HG03039 (cell line): ENCODE data around the gene CREB3.

Experiments used
- ATAC-seq: cut with Tn5 transposase; IDR thresholded peaks from one replicate; pipeline ENCODE4 v1.9.1; 2021; ENCODE audit warnings: mild to moderate bottlenecking, moderate library complexity; ENCODE audit not compliant: unreplicated experiment

CREB3 gene

DNA sequence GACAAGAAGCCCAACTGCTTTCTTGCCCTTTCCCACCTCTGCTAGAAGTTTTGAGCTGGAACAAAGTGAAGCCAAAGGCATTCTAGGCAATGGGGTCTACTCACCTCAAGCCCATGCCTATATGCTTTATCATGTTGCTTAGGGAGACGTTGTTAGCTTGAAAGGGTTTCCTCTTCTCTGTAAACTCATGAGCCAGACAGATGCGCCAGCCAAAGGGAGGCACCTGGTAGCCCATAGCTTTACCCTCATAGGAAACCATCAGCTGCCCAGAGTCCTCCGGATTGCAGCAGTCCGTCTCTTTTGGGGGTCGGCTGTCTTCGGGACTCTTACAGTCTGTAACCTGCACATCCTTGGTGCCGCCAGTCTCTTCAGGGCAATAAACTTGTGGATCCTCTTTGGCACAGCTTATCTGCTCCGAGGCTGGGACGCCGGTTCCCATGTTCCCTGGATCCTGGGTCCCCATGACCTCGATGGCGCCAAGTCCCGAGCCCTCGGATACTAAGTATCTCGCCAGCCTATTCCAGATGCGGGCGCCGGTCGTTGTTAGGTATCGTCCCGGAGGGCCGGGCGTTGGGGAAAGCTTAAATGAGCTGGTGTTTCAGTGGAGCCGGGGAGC is 15.9 kb downstream of the CREB3 start:
- ATAC-seq: no peak

DNA sequence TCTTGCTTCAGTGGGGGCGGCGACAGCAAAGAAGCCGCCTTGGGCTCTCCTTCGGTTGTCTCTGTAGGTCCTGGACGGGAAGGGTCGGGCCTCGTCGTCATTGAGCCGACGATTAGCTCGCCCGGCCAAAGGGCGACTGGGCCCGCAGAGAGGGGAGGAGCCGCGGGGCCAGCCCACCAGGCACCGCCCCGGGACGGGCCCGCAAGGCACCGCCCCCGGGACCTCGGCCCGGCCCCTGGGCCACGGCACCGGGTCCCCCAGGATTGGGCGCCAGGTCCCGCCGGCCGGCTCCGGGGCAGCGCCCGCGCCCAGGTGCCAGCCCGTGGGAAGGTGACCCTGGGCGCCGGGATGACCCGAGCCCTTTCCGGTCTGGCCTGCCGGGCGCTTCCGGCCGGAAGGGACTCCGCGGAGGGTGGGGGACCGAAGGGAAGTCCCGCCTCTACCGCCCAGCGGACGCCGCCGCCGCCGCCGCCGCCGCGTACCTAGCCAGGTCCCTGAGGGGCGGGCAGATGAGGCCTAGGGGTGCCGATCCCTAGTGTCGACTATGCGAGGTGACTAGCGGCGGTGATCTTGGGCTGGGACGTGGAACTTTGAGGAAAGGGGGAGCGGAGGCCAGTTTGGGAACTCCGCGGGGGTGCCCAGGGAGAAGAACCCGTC is 16.5 kb downstream of the CREB3 start, which contains the start of the genes GBA2 and RGP1:
Gene GBA2 (minus strand): TSS at position 371 of the 657 bp plus-strand sequence. CDS start 524 bp downstream, outside the sequence.
Gene RGP1 (plus strand): TSS at position 430 of the 657 bp plus-strand sequence. CDS start 469 bp downstream, outside the sequence.
- peak; percentile 69 for ATAC-seq

DNA sequence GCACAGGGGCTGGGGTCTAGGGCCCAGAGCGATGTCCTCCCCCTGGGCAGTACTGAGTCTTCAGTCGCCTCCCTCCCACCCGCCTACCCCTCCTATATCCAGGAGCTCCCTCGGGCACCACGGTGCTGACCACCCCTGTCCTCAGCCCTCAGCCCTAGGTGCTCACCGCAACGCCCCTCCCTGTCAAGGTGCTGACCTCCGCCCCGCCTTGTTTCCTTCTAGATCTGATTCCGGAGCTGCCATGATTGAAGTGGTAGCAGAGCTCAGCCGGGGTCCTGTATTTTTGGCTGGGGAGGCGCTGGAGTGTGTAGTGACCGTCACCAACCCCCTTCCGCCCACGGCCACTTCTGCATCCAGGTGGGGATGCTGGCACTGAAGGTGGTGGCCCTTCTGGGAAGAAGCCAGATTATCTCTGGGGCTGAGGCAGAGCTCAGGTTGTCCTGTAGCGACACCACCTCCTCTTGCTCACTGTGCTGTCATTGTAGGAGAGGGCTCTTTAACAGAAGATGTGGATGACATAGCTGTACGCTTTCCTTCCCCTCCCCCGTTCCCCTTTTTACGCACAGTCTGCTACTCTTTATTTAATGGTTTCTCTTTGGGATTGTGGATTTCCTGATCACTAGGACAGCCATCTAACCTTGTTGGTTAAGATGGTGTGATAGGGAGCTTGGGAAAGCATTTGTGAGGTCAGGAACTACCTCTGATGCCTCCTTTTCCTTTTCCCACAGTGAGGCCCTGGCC is 17.2 kb downstream of the CREB3 start:
- no peak for ATAC-seq

DNA sequence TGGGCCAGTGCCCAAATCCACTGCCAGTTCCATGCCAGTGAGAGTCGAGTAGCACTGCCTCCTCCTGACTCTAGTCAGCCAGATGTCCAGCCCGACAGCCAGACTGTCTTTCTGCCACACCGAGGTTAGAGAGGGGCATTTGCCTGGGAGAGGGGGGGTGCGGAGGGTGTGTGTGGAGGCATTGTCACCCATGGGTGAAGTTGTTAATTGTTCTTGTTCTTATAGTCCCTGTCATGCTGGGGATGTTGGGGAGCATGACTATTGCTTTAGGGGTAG is 17.7 kb downstream of the CREB3 start:
- no peak for ATAC-seq

DNA sequence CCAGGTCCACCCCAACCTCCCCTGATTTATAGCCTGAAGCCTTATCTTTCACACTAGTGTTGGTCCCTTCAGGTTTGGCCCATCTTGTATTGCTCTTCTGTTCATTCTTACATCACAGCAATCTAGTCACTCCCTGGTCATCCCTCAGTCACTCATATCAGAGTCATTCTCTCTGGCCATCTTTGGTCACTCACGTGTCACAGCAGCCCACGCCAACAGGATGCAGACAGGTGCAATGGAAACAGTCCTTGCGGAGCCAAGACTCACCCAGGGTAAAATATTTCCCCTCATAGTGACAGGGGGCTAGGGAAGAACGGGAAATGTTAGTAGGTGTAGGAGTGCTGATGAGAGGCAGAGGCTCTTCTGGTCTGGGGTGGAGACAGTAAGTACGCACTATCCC is 21.0 kb downstream of the CREB3 start:
- no peak for ATAC-seq

DNA sequence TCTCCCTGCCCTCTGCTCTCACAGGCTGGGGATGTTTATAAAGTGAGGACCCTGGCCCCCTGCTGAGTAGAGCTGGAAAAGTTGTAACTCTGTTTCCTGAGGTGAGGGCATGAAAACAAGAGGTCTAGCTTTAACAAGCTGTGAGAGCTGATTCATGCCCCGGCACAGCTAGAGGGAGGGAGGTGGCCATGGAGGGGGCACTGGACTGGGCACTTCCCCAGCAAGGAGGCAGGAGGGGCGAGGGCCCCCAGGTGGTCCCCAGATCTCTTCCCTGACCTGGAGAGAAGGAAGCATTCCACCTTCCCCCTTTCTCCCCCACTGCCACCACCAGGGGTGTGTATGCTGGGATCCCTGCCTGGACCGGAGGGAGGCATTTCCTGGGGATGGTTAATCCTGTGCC is 21.8 kb downstream of the CREB3 start, which contains the start of gene MSMP:
Gene MSMP (minus strand): TSS at position 13 of the 400 bp plus-strand sequence. CDS start 147 bp downstream, outside the sequence.
- no peak for ATAC-seq

DNA sequence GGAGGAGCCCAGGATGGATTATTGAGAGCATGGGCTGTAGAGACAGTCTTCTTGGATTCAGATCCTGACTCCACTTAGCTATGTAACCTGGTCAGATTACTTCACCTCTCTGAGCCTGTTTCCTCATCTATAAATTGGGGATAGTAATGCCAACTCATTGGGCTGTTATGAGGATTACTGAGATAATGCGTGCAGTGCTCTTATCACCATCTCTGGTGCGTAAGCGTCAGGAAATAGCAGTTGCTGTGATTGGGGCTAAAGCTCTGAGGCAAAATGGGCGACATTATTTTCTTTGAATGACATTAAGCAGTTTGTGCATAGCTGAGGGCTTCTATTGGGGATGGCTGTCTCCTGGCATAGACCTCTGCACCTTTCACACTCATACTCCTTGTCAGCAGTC is 22.6 kb downstream of the CREB3 start:
- no peak for ATAC-seq

DNA sequence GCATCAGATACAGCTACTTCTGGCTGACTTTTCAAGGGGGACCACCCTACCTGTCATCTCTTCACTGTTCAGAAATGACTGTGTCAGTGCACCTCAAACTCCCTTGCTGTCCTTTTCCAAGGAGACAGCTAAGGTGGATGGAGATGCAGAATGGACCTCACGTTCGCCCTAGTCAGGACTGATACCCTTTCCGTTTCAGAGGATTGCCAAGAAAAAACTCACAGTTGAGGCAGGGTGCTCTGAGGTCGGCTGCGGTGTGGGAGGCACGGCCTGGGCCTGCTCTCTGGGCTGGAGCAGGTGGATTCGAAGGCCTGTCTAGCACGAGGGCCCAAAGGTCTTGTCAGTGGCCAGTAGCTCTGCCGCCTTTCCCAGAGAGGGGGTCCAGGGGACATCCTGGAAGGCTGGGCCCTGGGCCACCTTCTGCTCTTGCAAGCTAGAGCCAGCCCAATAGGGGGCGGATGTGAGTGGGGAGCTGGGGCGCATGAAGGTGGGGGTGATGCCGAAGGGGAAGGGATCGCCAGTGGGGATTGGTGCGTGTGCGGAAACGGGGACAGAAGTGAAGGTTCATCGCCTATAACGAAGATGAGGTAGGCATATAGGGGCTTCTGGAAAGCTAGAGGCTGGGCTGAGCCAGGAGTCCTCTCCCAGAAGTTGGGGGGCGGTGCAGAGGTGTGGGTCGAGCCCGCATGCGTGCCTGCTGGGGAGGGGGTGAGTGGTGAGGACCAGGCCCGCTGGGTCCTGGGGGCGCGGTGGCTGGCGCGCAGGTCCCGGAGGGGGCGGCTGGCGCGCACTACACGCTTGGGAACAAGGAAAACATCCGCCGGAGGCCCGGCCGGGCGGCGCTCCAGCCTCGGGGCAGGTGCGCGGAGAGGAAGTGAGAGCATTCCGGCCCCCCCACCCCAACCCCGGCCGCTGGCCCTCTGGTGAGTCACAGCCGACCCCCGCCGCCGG is 24.1 kb downstream of the CREB3 start:
- peak; percentile 46 for ATAC-seq

DNA sequence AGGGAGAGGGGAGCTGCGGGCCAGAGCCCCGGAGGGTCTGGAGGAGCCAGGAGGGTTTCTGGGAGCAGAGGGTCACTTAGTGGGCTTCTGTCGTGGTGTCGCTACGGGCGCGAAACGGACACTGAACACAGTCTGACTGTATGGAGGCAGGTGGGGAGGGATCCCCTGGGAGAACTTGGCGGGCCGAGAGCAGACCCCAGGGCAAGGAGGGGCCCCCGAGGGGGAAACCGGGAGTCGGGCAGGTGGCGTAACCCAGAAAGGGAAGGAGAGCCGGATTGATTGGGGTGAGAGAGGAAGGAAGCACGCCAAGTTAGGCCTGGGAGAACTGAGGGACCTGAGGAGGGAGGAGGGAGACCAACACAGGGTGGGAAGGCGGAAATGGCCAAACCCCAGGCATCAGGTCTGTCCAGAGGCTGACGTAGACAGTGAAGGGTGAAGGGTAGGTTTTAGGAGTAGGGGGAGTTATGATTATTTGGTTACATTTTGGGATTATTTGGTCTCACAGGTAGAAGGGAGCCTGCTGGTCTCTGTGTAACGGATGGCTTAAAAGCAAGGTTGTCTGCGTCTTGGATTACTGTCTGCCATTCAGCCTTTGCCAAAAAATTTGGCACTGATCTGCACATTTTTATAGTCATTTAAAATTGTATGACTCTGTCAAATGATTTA is 24.9 kb downstream of the CREB3 start:
- peak; percentile 41 for ATAC-seq

DNA sequence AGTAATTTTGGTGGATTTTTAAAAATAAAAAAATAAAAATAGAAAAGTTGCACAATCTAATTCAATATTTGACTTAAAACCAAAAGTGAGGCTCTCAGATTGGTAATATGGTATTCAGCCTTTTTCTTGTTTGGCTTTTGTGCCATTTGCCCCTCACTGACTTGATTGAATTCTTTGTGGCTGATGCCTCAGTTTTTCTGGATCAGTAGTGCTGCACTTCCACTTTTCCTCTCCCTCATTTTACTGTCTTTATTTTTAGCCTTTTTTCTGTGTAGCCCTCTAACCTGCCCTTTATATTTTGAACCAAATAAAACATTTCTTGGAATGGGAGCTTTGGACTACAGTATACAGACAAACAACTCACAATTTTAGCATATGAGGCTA is 25.4 kb downstream of the CREB3 start:
- no peak for ATAC-seq

DNA sequence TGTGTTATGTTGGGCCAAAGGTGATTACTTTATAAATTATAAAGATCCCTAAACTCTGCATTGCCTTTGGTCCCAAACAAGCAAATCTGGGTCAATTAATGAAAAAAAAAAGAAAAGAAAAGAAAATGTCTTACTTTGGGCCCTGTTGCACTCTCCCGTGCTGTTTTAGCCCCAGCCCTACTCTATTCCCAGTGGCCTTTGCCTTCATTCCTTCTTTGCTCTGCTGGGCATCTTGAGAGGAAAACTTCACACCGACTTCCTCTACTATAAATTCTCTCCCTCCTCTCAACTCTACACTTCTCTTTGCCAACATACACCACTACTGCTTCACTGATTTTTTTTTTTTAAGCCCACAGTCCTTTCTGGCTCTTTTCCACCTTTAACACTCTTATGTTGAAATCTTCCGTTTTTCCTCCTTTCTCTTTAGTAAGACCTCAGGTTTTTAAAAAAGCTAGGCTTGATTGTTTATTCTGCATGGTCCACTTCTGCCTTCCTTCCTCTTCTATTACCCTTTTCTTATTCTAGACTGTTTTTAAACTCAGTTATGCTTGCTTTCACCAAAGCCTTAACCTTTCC is 26.1 kb downstream of the CREB3 start:
- no peak for ATAC-seq

DNA sequence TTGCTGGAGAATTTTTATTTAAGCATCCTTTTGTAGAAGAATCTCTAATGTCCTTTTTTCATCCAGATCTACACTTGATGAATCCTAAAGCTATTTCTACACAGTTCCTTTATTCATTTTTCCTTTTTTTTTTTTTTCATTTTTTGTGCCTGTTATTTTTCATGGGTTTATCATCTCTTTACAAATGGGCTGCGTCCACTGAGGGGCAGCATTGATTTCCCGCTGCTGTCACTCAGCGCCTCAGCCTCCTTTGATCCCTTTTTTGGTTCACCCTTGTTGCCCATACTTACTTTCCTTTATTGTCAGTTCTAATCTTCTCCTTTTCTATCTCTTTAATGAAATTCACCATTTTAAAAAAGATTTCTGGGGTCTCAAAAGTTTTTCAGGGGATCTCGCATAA is 27.3 kb downstream of the CREB3 start:
- no peak for ATAC-seq

DNA sequence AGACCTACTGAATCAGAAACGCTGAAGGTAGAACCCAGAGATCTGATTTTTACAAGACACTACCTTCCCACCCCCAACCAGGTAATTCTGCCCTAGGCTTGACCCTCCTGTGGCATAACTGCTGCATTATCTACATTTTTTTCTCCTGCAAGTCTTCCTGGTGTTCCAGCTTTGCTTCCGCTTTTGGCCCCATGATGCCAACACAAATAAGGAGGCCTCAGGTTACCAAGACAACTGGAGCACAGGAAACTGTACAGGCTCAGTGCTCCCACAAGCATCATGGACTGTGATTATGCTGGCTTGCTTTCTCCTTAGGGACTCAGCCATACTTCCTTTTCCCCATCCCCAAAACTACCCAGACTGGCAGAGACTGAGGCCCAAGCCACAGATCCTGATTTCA is 28.2 kb downstream of the CREB3 start:
- ATAC-seq: no peak

DNA sequence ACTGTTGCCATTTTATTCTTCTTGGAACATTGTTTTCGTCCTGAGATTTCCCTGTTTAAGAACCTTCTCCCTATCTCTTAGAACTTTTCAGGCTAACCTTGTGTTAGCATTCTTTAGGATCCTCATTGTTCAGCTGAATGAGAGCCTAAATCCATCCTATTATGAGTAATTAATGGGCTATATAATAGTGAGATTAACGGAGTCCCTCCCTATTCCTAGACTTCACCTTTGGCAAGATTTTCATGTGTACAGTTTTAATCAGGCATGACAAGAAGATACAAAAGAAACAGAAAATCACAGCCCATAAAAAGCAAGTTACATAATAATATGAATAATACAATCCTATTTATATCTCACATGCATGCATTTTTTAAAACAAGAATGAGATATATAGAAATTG is 30.7 kb downstream of the CREB3 start:
- ATAC-seq: no peak

DNA sequence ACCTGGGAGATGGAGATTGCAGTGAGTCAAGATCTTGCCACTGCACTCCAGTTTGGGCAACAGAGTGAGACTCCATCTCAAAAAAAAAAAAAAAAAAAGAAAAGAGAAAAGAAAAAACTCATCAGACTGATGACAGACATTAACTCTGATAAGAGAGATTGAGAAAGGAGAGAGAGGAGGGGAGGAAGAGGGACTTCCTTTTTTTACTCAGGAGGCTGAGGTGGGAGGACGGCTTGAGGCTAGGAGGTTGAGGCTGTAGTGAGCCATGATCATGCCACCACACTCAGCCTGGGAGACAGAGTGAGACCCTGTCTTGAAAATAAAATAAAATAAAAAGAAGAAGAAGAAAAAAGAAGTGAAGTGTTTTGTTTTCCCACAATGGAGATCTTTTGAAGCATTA is 31.3 kb downstream of the CREB3 start:
- no peak for ATAC-seq

DNA sequence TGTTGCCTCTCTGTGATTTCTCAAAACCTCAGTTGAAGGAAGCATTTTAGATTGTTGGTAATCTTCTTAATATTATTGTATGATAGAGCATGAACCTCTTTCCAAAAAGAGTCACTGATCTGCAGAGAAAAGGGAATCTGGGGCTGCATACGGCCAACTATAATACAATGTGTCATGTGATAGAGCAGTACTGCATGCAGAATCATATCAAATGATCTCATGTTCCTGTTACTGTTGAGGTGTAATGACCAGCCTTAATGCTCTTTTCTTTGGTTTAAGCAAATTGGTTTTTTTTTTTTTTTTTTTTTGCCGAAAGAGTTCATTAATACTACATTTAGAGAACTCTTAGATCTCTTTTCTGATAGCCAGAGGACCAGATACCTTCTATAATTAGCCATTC is 34.5 kb downstream of the CREB3 start:
- no peak for ATAC-seq

DNA sequence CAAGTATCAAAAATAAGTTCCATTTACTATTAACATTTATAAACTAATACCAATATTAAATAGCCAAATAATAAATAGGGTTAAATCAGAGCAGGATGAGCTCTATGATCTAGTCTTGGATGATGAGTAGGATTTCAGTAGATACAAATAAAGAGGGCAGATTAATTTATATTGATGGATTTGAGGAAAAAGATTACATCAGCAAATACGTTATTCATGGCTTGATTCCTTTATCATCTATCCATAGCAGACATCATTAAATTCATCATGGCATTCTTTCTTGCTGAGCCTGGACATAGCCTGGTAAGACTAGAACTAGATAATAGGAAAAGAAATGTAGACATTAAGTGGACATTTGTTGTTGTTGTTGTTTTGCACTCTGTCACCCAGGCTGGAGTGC is 35.0 kb downstream of the CREB3 start:
- ATAC-seq: no peak

DNA sequence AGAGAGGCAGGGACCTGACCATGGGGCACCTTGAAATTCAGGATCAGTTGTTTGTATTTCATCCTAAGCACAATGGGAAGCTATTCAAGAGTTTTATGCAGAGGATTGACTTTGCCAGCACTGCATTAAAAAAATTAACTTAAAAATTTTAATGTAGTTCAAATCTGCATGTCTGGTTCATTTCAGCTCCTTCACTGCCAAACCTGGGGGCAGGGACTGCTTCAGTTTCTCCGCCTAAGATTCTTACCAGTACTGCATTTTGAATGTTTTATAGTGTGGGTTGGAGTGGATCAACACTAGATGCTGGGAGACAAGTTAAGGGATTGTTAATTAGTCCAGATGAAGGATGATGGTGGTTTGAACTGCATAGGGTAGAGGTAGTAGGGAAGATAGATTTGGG is 37.3 kb downstream of the CREB3 start:
- no peak for ATAC-seq

DNA sequence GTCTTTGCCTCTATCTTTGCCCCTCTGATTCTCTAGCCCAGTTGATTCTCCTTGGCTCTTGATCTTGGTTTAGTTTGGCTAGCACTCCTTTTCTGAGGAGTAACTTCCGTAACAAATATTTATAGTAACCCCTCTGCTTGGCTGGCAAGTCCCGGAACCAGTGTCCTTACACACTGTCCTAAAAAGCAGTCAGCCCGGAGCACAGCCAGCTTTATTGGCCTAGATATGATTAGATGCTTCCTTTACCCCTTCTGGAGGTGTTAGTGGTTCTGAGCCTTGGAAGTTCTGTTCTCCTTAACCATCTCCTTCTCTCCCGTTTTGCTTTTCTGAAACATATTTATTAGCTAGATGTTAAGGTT is 38.6 kb downstream of the CREB3 start:
- no peak for ATAC-seq

DNA sequence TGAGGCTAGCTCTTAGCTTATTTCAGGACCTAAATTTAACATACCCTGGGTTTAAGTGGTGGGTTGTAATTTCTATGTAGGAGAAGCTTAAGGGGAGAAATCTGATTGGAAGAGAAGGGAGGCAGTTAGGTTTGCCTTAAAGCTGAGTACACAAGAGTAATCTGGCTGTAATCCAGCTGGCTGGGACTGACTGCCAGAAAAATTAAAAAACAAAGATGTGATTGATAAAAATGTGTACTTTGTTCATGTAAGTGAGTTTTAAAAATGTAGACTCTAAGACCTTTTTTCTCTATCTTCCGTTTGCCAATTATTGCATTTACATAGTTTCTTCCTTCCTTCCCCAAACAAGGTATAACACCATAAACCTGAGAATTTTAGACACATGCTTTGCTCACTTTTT is 39.1 kb downstream of the CREB3 start:
- ATAC-seq: no peak
